GM21381 (cell line): ENCODE measurements around the gene SEC24A.
"Not testable (repeated sequence)": the region's sequence is repeated elsewhere in the genome, so short reads cannot be mapped to it uniquely, and the experiment has no call there.

Experiments
- ATAC-seq: cut with Tn5 transposase; IDR thresholded peaks from one replicate; pipeline ENCODE4 v1.9.1; 2021; ENCODE audit warnings: mild to moderate bottlenecking, moderate library complexity; ENCODE audit not compliant: unreplicated experiment

SEC24A gene

GRCh38 chr5:134648425-134649162, at the start of gene SEC24A:
Gene SEC24A (plus strand): TSS chr5:134648785. CDS start chr5:134649077, 292 bp downstream.
- peak; percentile 81 for ATAC-seq

GRCh38 chr5:134599820-134600219, 48.8 kb upstream of the SEC24A start:
- not testable (repeated sequence) for ATAC-seq

- ATAC-seq, result no peak
Measured at GRCh38 chr5:134600600-134600999, 48.0 kb upstream of the SEC24A start.

GRCh38 chr5:134603059-134603458, 45.5 kb upstream of the SEC24A start:
- ATAC-seq, result peak; percentile 63

- peak; percentile 41 for ATAC-seq
Measured at GRCh38 chr5:134604908-134605307, 43.7 kb upstream of the SEC24A start.

- no peak for ATAC-seq
Measured at GRCh38 chr5:134606726-134607125, 41.9 kb upstream of the SEC24A start.

- no peak for ATAC-seq
Measured at GRCh38 chr5:134608555-134608954, 40.0 kb upstream of the SEC24A start.

- peak; percentile 55 for ATAC-seq
Measured at GRCh38 chr5:134609232-134609851, 39.2 kb upstream of the SEC24A start.

GRCh38 chr5:134610725-134611124, 37.9 kb upstream of the SEC24A start:
- no peak for ATAC-seq

- ATAC-seq, result no peak
Measured at GRCh38 chr5:134611515-134611914, 37.1 kb upstream of the SEC24A start.

GRCh38 chr5:134614450-134615085, 34.0 kb upstream of the SEC24A start:
- no peak for ATAC-seq

- no peak for ATAC-seq
Measured at GRCh38 chr5:134620634-134621033, 28.0 kb upstream of the SEC24A start.

- ATAC-seq, result no peak
Measured at GRCh38 chr5:134625559-134625958, 23.0 kb upstream of the SEC24A start.

- no peak for ATAC-seq
Measured at GRCh38 chr5:134626369-134627014, 22.1 kb upstream of the SEC24A start.

- ATAC-seq, result no peak
Measured at GRCh38 chr5:134634227-134634626, 14.4 kb upstream of the SEC24A start.

GRCh38 chr5:134635366-134635765, 13.2 kb upstream of the SEC24A start:
- not testable (repeated sequence) for ATAC-seq

GRCh38 chr5:134637116-134637721, 11.4 kb upstream of the SEC24A start:
- no peak for ATAC-seq

GRCh38 chr5:134638760-134639201, 9.8 kb upstream of the SEC24A start:
- no peak for ATAC-seq

- no peak for ATAC-seq
Measured at GRCh38 chr5:134642931-134643530, 5.6 kb upstream of the SEC24A start.

- ATAC-seq, result peak; percentile 26
Measured at GRCh38 chr5:134647750-134648424, 698 bp upstream of the SEC24A start.
